GM13976 (cell line): ENCODE results near the gene CIROP.

Experiments used
- DNase-seq: peaks from one replicate; pipeline ENCODE4 v3.0.0; 2012; ENCODE audit warnings: low spot score
- CTCF ChIP-seq: IDR thresholded peaks from 2 replicates; pipeline ENCODE4 v1.5.1; 2012; ENCODE audit warnings: borderline replicate concordance, mild to moderate bottlenecking; ENCODE audit not compliant: insufficient read depth; ENCODE audit errors: extremely low read depth, missing control alignments, control extremely low read depth
- in situ Hi-C: fragments of 300-500 bp; cut with MboI; formaldehyde crosslinking; loops from one replicate; pipeline ENCODE4 v1.12.0; 2022; ENCODE audit warnings: low sequenced_read_pairs, mixed read lengths, inconsistent platforms; ENCODE audit not compliant: unreplicated experiment

The CIROP gene

DNA sequence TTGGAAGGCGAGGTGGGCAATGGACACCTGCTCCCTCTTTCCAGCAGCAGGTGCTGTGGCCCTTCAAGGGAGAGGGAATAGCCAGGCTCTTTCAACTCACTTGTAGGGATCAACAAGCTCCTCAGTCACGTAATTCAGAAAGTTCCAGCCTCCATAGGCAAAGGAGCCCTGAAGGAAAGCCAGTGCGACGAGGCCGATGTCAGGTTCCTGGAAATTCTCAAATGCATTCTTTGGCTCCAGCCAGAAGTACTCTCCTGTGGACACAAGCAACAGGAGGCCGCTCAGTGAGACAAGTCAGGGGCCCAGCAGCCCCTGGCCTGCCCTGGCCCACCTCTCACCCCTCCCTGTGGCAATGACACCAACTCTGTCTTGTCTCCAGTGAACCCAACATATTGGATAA is 35.6 kb upstream of the CIROP start:
- TF ChIP-seq CTCF, result no peak
- in situ Hi-C loops, result no loop called here

GRCh38 chr14:23139874-23140273 is 35.1 kb upstream of the CIROP start:
- DNase-seq, result no peak
- no peak for TF ChIP-seq CTCF
- in situ Hi-C loops, result no loop called here

More for the DNA sequence above, 35.6 kb upstream of the CIROP start:
- no peak for DNase-seq

- no peak for DNase-seq
- in situ Hi-C loops, result no loop called here
- TF ChIP-seq CTCF, result no peak
These were observed 33.2 kb upstream of the CIROP start for GRCh38 chr14:23137813-23138535.

DNA sequence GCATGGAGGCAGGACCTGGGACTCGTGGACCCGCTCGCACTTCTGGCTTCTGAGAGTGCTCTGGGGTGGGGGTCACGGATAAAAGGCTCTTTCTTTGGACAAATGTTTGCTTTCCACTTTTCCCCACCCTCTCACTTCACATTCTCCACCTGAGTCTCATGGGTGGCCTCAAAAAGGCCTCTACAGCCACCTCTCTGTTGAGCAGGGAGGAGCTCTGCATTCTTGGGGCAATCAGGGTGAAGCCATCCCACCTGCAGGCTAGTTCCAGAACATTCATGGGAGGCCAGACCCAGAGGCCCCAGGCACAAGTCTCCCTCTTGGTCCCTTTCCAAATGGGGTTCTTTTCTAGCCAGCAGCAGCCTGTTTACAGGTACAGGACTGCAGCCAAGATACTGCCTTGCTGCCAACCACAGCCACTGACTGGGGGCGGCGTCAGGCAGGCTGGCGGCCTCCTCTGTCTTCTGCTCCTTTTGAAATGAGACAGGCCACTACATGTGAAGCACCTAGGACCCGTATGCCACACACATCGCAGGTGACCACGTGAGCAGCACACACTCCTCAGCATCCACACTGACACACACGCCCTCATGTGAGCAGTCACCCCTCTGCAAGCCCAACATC is 32.5 kb upstream of the CIROP start:
- no peak for TF ChIP-seq CTCF
- in situ Hi-C loops, result no loop called here
- no peak for DNase-seq

DNA sequence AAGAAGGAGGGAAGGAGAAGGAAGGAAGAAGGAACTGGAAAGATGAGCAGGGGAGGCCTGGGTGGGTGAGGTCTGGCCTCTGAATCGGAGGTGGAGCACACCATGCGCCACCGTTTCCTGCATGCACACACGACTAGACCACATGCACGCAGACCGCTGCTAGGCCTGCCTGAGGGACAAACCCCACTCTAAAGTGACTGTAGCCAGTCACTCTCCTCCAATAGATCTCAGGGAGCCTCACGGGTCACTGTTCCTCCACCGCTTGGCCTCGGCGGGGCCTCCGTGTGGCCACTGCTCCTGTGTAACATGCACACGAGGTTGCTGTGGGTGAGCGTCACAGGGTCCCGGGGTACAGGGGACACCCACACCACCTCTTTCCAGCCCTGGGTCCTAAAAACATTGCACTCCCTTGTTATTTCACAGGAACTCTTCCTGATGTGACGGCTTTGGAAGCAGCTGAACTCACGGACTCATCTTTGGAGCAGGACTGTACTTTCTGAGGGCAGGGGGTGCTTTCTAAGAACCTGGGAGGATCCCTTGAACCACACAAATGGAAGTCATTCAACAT is 31.9 kb upstream of the CIROP start:
- no peak for TF ChIP-seq CTCF
- no peak for DNase-seq

DNA sequence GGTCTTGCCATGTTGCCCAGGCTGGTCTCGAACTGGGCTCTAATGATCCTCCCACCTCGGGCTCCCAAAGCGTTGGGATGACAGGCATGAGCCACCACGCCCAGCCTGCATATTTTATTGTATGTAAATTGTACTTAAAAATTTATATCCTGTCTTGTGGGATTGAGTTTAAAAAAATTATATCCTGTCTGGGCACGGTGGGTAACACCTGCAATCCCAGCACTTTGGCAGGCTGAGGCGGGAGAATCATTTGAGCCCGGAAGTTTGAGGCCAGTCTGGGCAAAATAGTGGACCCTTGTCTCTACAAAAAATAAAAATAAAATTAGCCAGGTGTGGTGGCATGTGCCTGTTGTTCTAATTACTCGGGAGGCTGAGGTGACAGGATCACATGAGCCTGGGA is 28.2 kb upstream of the CIROP start:
- in situ Hi-C loops, result no loop called here
- no peak for TF ChIP-seq CTCF
- DNase-seq, result no peak

More for the DNA sequence above, 31.9 kb upstream of the CIROP start:
- in situ Hi-C loops, result no loop called here
